SH-SY5Y (cell line): ENCODE measurements around the gene RDH16.

Experiments
- GATA2 ChIP-seq: IDR thresholded peaks from 2 replicates; pipeline ENCODE4 v1.6.1; 2011; ENCODE audit warnings: mild to moderate bottlenecking, low read depth, low read length
- GATA3 ChIP-seq: IDR thresholded peaks from 2 replicates; pipeline ENCODE4 v1.6.1; 2011; ENCODE audit warnings: low read depth, mild to moderate bottlenecking, low read length, moderate library complexity

DNA sequence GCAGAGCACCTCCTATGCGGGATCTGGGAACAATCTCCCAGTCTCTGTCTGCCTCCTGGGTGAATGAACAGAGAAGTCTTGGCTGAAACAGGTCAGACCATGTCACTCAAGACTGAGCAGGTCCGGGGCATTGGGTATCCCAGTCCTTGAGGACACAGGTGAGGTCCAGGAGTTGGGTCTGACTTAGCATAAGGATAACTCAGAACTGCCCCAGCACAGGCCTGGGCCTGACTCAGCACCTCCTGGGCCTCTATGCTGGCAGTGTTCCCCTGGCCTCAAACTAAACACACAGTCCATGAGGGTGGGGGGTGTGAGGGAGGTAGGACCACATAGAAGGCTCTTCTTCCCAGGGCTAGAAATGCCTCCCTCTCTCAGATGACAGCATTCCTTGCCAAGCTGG lies 21.7 kb downstream of the RDH16 start:
- TF ChIP-seq GATA3 (no peak), GATA2 (no peak)
